Measurements from ENCODE around the gene PCBP1.

- TF ChIP-seq CTCF (conservative IDR thresholded peaks at IDR 0.05) (no peak), ZFX (IDR thresholded peaks at IDR 0.05) (no peak)
Observed at GRCh38 chr2:70042246-70042645, 45.0 kb upstream of the PCBP1 start.
